GM13977 (cell line): ENCODE data around the gene RETREG2.

Experiments used
- DNase-seq: peaks from one replicate; pipeline ENCODE4 v3.0.0; 2012; ENCODE audit warnings: low spot score
- in situ Hi-C: fragments of 300-500 bp; cut with MboI; formaldehyde crosslinking; loops from one replicate; pipeline ENCODE4 v1.12.0; 2022; ENCODE audit warnings: low sequenced_read_pairs, low pct_unique_long_range_greater_than_20kb, mixed read lengths, inconsistent platforms; ENCODE audit not compliant: unreplicated experiment
- TF ChIP-seq, protein P1 (sequence below): IDR thresholded peaks from 2 replicates; pipeline ENCODE4 v1.5.1; 2012; ENCODE audit warnings: mild to moderate bottlenecking, control low read depth; ENCODE audit not compliant: insufficient read depth; ENCODE audit errors: extremely low read depth, missing control alignments

The RETREG2 gene

DNA sequence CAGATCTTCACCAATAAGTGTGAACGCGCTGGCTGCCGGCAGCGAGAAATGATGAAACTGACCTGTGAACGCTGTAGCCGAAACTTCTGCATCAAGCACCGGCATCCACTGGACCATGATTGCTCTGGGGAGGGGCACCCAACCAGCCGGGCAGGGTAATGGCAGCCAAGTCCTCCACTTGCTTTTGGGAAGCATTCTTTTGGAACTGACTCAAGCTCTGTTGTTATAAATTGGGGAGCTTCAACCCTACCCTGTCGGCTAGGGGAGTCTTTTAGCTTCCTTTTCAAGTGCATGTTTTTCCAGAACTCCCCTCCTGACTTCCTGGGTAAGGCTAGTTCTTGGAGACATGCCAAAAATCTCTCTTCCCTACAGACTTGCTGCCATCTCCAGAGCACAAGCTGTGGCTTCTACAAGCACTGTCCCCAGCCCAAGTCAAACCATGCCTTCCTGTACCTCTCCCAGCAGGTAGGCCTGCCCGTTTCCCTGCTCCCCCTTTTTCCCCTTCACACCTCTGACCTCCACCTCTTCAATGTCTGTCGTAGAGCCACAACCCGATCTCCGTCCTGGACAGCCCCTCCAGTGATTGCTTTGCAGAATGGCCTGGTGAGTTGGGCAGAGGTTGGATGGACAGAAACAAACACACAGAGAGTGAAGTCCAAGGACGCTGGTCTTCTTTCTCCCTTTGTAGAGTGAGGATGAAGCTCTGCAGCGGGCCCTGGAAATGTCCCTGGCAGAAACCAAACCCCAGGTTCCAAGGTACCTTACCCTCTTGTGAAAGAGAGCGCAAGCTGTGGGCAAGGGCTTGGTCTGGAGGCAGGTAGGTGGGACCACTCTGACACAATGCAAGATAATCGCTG, 30.0 kb downstream of the RETREG2 start:
- DNase-seq: no peak
- TF ChIP-seq, protein P1, sequence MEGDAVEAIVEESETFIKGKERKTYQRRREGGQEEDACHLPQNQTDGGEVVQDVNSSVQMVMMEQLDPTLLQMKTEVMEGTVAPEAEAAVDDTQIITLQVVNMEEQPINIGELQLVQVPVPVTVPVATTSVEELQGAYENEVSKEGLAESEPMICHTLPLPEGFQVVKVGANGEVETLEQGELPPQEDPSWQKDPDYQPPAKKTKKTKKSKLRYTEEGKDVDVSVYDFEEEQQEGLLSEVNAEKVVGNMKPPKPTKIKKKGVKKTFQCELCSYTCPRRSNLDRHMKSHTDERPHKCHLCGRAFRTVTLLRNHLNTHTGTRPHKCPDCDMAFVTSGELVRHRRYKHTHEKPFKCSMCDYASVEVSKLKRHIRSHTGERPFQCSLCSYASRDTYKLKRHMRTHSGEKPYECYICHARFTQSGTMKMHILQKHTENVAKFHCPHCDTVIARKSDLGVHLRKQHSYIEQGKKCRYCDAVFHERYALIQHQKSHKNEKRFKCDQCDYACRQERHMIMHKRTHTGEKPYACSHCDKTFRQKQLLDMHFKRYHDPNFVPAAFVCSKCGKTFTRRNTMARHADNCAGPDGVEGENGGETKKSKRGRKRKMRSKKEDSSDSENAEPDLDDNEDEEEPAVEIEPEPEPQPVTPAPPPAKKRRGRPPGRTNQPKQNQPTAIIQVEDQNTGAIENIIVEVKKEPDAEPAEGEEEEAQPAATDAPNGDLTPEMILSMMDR: no peak
- in situ Hi-C loops: loop anchor here (5.0 kb wide), 1 partner anchor 36 kb away; the partner anchor contains the start of gene SLC23A3

DNA sequence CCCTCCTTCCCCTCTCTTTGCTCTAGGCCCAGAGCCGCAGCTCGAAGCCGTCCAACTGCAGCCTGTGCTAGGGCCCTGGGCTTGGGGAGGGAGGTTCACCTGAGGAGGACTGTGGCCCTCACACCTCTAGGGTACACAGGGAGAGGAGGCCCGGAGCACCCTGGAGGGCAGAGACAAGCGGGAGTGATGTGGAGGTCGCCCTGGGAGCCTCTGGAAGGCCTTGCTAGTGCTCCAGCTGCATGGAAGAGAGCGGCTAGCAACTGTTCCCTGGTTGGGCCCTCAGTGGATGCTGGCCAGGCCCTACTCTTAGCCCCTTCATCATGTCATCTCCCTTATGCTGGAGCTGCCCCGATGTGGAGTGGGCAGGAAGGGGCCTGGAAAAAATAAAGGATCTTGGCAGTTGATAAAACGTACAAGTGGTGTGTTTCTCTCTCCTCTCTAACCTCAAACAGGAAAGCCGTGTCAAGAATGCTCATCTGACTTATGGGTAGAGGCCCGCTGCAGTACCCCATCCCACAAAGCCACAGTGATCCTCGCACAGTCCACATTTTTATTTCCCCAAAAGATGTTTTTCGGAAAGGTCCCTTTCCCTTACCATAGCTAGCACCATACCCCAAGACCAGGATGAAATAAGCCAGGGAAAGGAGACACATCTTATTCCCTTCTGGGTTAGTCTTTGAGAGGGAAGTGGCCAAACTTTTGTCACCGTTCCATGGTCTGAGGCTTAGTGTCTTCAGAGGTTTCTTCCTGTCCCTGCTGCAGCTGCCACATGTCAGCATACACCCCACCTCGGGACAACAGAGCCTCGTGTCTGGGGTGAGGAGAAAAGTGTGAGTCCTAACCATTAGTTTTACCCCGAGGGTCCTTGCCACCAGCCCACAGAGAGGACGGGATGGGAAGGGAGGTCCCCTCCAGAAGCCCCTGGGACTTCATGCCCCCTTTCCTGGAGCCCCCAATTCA, 31.4 kb downstream of the RETREG2 start:
- in situ Hi-C loops: loop anchor here (5.0 kb wide), 1 partner anchor 37 kb away; the partner anchor contains the start of gene SLC23A3
- DNase-seq: no peak
- TF ChIP-seq, protein P1: no peak

DNA sequence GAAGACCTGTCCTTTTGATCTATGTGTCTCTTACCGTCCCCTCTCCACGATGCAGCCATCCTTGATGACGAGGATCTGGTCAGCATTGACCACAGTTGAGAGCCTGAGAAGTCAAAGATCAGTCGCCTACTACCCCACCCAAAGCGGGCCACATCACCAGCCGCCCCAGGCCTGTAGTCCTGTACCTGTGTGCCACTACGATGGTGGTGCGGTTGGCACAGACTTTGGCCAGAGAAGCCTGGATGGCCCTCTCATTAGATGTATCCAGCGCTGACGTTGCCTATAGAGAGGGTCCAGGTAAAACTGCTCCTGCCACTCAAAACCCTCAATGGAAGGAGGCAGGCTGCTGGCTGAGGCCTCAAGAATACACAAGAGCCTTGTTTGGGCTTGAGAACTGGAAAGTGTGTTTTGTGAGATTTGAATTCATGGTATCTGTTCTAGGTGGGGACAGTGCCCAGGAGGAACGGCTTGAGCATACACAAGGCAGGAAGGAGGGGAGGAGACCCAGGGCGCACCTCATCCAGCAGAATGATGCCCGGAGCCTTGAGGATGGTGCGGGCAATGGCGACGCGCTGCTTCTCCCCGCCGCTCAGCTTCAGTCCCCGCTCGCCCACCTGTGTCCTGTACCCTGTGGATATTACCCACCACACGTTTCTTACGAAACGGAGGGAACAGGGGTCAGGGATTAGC, 32.3 kb downstream of the RETREG2 start:
- DNase-seq: no peak
- TF ChIP-seq, protein P1: no peak
- in situ Hi-C loops: no loop called here

DNA sequence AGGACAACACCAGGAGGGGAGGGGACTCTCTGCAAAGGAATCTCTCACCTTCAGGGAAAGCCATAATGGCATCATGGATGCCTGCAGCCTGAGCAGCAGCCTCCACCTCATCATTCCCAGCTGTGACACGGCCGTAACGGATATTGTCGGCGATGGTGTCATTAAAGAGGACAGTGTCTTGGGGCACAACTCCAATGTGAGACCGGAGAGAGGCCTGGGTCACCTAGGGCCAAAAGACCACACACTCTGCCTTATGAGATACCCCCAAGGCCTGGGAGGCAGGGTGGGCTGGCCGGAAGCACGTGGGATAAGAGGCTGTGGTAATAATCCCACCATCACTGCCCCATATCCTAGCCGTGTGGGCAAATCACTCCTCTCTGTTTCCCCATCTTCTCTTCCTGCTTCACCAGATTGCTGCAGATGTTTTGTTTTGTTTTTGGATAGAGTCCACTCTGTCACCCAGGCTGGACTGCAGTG, 32.8 kb downstream of the RETREG2 start:
- DNase-seq: no peak
- TF ChIP-seq, protein P1: no peak
- in situ Hi-C loops: no loop called here

DNA sequence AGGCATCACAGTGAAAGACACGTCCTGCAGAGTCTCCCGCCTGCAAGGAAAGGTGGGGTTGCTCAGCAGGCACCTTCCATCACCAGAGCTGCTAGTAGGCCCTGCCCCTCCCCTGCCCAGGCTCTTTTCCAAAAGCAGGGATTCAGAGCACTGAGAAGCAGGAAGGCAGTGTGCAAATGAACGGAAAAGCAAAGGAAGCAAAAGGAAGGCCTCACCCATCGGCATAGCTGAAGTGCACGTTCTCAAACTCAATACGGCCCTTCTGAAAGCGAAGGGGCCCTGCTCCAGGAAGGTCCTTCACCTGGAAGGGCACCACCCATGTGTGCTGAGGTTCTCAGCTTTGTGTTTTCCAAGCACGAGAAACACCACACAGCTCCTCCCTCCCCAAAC, 34.9 kb downstream of the RETREG2 start:
- TF ChIP-seq, protein P1: no peak
- DNase-seq: no peak
- in situ Hi-C loops: no loop called here
